Suprapubic skin (tissue), 4 donors: ENCODE results near the gene WBP4.
"Not testable (repeated sequence)": the region's sequence is repeated elsewhere in the genome, so short reads cannot be mapped to it uniquely, and the experiment has no call there.

Source experiments
- EP300 ChIP-seq: sonication (generic); formaldehyde crosslinking; IDR thresholded peaks from one replicate; pipeline ENCODE4 v1.6.1; 2017; ENCODE audit warnings: antibody characterized with exemption
- POLR2A ChIP-seq, 2 donors: fragments of 450-650 bp; IDR thresholded peaks; one replicate each; pipeline ENCODE4 v1.6.1; 2017; ENCODE audit warnings: antibody characterized with exemption in 2 of 2, mild to moderate bottlenecking in 2 of 2, moderate library complexity in 2 of 2
- POLR2AphosphoS5 ChIP-seq, 3 donors: sonication (generic); formaldehyde crosslinking; IDR thresholded peaks; one replicate each; pipeline ENCODE4 v1.6.1; 2017; ENCODE audit warnings: antibody characterized with exemption in 3 of 3
- TF ChIP-seq, protein P1 (sequence below), 2 donors: fragments of 200-600 bp in 1 of 2; fragments of 450-650 bp in 1 of 2; sonication (generic) in 1 of 2; IDR thresholded peaks; one replicate each; pipeline ENCODE4 v1.5.1; 2016 to 2019; ENCODE audit warnings: antibody characterized with exemption in 2 of 2, mild to moderate bottlenecking in 1 of 2, moderate library complexity in 1 of 2

DNA sequence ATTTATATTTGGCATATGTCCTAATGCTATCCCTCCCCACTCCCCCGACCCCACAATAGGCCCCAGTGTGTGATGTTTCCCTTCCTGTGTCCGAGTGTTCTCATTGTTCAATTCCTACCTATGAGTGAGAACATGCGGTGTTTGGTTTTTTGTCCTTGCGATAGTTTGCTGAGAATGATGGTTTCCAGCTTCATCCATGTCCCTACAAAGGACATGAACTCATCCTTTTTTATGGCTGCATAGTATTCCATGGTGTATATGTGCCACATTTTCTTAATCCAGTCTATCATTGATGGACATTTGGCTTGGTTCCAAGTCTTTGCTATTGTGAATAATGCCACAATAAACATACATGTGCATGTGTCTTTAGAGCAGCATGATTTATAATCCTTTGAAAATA, 18.9 kb upstream of the WBP4 start:
- TF ChIP-seq, protein P1, sequence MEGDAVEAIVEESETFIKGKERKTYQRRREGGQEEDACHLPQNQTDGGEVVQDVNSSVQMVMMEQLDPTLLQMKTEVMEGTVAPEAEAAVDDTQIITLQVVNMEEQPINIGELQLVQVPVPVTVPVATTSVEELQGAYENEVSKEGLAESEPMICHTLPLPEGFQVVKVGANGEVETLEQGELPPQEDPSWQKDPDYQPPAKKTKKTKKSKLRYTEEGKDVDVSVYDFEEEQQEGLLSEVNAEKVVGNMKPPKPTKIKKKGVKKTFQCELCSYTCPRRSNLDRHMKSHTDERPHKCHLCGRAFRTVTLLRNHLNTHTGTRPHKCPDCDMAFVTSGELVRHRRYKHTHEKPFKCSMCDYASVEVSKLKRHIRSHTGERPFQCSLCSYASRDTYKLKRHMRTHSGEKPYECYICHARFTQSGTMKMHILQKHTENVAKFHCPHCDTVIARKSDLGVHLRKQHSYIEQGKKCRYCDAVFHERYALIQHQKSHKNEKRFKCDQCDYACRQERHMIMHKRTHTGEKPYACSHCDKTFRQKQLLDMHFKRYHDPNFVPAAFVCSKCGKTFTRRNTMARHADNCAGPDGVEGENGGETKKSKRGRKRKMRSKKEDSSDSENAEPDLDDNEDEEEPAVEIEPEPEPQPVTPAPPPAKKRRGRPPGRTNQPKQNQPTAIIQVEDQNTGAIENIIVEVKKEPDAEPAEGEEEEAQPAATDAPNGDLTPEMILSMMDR (IDR thresholded peaks at IDR 0.05) = not testable (repeated sequence)
- not testable (repeated sequence) for TF ChIP-seq POLR2A (IDR thresholded peaks at IDR 0.05); POLR2AphosphoS5 (IDR thresholded peaks at IDR 0.05); EP300
